ENCODE measurements around the gene ASAP2.

ASAP2 gene

GRCh38 chr2:9410108-9410507 lies 203.5 kb downstream of the ASAP2 start:
- DNase-seq, result no peak

- DNase-seq, result no peak
Measured at GRCh38 chr2:9412781-9413180, 206.2 kb downstream of the ASAP2 start.

GRCh38 chr2:9415516-9416169 lies 209.0 kb downstream of the ASAP2 start:
- DNase-seq, result no peak

- DNase-seq, result no peak
Measured at GRCh38 chr2:9416267-9416961, 209.8 kb downstream of the ASAP2 start.

GRCh38 chr2:9416962-9417316 lies 210.3 kb downstream of the ASAP2 start:
- no peak for DNase-seq

GRCh38 chr2:9417725-9418124 lies 211.1 kb downstream of the ASAP2 start:
- DNase-seq, result no peak

GRCh38 chr2:9418746-9419145 lies 212.1 kb downstream of the ASAP2 start:
- no peak for DNase-seq

- no peak for DNase-seq
Measured at GRCh38 chr2:9419541-9419940, 212.9 kb downstream of the ASAP2 start.

GRCh38 chr2:9420495-9420894 lies 213.9 kb downstream of the ASAP2 start:
- no peak for DNase-seq

GRCh38 chr2:9422321-9423099 lies 215.9 kb downstream of the ASAP2 start:
- DNase-seq, result no peak

- peak; percentile 98 for DNase-seq
Measured at GRCh38 chr2:9423100-9423921, 216.7 kb downstream of the ASAP2 start, which contains the start of the genes CPSF3 and ITGB1BP1. Gene CPSF3 (plus strand): TSS chr2:9423654. CDS start chr2:9423774, 120 bp downstream. Gene ITGB1BP1 (minus strand): TSS chr2:9423528. CDS start chr2:9418697, 4,831 bp downstream.

GRCh38 chr2:9423922-9424272 lies 217.3 kb downstream of the ASAP2 start:
- no peak for DNase-seq

GRCh38 chr2:9424447-9425164 lies 218.0 kb downstream of the ASAP2 start:
- no peak for DNase-seq

GRCh38 chr2:9428965-9429577 lies 222.5 kb downstream of the ASAP2 start:
- no peak for DNase-seq

GRCh38 chr2:9430316-9431293 lies 224.0 kb downstream of the ASAP2 start:
- no peak for DNase-seq

- DNase-seq, result no peak
Measured at GRCh38 chr2:9434489-9434888, 227.9 kb downstream of the ASAP2 start.

- no peak for DNase-seq
Measured at GRCh38 chr2:9439536-9439935, 232.9 kb downstream of the ASAP2 start.

- DNase-seq, result no peak
Measured at GRCh38 chr2:9440058-9440727, 233.6 kb downstream of the ASAP2 start.

- DNase-seq, result no peak
Measured at GRCh38 chr2:9441556-9441955, 234.9 kb downstream of the ASAP2 start.

- DNase-seq, result no peak
Measured at GRCh38 chr2:9443526-9443925, 236.9 kb downstream of the ASAP2 start.

Measured in NCI-H1436 (cell line).